Activated T-cell treated with anti-CD3 and anti-CD28 coated beads for 4 hours (primary cell): ENCODE data around the gene ANXA3.

ENCODE experiments used
- DNase-seq: peaks from one replicate; pipeline ENCODE4 v3.0.0-alpha.2; 2020

The ANXA3 gene

DNA sequence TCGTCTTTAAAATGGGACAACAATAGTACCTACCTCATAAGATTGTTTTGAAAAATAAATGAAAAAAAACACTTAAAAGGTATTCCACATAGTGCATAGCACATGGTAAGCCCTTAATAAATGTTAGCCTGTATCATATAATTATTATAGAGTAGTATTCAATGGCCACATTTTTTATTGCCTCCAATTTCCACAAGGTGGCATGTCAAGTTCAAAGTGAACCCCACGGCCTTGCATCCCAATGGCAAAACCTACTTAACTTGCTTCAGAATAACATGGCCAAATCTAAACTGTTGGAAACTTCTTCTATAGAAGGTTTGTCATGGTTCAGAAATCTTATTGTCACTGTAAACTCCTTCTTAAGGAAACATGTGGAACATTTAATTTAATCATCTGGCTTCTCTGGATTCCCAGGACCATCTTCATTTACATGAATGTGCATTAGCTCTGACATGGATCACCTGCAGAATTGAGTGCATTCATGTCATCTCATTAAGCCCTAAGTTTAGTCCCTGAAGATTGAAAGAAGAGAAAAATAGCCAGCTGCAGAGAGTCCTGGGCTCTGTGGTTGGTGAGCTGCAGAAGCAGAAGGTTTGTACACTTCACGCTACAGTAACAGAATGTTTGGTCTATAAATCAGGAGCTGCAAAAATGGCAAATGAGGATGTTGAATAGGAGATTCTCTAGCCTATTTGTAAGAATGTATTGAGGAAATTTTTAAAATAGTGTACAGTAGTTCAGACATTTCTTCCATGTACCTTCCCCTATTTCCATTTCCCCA lies 61.0 kb downstream of the ANXA3 start:
- DNase-seq, result no peak

DNA sequence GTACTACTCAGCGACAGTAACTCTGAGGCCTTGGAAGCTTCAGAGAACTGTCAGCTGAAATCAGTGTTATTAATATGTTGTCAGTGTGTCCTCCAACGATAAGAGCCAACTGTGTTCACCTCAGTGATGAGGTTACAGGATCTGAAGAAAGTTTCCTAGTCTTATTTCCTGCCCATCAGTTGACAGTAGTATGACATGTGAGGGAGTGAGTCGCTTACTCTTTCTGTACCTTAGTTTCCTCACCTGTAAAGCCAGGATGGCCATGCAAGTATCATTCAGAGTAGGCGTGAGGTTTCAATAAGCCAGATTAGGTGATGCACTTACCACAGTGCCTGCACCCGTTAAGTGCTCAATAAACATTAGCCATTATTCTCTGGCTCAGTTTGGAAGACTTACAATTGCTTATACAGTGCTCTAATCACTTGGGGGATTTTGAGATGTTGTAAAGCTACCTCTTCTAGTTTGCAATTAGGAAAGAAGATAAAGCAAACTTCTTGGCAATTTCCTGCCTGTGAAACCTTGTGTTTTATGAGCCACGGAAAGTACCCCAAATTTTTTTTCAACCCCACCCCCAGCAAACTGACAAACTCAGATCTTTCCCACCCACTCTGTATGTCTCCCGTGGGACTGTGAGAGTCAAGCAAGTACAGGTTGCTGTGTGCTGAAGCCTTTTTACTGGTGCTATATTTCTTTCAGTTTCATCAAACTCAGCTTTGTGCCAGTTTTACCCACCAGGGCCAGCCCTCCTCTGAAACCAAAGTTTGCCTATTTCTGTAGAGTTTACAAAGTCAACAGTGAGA lies 62.2 kb downstream of the ANXA3 start:
- no peak for DNase-seq

DNA sequence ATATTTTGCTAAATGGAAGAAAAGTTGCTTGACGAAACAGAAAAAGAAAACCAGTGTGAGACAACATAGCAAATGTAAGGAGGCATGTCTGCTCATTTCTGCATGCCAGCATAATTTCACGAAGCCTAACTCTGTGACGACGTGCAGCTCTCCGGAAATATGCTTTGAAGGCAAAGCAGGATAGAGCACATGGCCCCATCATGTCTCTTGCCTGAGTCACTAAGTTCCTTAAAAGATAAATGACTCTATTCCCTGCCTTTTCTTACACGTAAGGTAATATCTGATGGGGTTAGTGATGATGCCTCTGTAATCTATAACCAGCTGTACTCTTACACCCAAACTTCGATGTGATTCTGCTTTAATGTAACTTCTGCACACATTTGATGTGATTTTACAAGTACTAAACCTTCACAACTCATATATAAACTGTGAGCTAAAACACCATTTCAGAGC lies 64.5 kb downstream of the ANXA3 start:
- DNase-seq, result no peak

DNA sequence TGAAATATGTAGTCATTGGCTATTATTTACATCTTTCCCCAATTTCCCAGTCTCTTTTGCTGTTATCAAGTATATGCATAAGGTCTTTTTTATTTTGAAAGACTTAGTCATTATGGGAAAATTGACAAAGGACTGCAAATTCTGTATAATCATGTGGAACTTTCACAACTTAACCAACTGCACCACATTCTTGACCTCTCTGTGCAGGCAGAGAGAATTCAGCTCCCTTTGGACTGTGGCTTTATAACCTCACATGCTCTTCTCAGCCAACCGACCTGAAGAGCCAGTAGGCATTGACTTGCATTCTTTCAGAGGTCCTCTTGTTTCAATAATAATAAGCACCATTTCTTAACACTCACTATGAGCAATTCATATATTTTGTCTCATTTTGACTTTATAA lies 66.9 kb downstream of the ANXA3 start:
- no peak for DNase-seq

DNA sequence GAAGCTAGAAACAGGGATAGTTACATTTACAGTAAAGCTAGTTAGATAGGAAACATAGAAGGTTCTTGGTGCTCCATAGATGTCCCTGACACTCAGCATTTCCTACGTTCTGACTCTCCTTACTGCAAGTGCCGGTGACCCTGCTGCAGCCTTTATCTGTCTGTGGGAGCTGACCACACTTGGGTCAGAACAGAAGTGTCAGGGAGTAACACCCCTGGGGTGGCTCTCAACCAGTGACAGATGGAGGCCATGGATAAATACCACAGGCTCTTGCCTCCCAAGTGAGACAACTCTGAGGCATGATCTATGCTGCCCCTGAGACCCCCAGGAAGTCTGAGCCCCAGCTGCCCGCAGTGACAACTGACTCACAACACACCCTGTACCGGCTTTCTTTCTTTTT lies 69.8 kb downstream of the ANXA3 start:
- no peak for DNase-seq

DNA sequence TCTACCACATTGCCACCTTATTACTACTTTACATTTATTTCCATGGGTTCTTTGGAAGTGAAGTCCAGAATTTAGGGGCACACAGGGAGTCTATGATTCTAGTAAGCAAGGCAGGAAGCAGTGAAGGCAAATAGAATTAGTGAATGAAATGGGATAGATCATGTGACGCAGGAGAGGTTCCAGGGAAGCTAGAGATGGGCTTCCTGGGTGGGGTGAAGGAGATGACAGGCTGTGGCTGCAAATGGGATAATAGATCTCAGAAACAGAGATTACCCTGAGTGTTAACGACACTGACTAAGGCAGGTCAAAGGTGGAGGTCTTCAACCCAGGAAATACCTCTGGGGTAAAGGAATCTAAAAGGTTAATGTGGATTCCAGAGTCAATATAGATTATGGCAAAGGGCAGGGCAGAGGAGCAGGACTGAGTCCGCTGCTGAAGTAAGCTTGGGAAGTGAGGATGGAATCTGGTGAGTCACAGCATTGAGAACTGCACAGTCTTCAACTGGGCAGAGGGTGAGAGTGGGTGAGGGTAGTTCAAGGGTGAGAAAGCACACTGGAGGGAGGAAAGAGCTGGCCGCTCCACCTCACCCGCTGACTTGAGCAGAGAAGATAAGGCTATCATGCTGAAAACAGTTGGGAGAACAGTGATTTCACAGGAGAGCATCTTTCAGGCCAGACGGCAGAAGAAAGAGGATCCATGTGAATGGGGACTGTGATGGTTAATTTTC lies 70.8 kb downstream of the ANXA3 start:
- DNase-seq, result no peak

DNA sequence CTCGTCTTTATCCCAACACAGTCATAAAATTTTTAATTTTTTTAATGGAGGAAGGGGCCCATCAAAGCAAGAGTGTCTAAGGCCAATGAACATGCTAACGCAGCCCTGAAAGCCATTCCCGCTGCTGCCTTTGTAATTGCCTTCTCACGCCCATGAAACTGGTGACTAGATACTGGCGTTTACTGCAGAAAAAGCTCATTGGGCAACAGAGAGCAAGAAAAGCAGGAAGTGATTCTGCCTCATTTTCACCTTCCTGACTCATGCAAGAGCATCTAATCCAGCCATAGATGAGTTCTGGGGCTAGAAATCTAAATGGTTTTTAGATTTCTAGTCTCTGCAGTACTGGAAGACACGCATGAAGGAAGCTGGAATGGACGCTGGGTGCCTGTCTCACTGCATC lies 72.5 kb downstream of the ANXA3 start:
- DNase-seq, result no peak

DNA sequence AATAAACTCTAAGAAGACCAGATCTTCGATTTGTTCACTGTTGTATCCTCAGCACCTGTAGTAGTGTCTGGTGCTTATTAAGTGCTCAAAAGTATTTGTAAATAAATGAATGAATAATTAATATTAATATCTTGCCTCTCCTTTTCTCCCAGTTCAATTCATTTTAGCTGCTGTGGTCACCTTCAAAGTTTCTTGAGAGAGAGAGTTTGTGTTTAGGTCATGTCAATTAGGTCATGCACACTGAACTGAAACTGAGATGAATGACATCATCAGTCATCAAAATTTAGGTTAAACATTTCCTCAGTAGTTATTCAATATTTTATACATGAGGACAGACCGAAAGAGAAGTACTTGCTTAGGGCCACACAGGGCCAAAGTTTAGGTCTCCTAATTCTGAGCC lies 73.5 kb downstream of the ANXA3 start:
- no peak for DNase-seq

DNA sequence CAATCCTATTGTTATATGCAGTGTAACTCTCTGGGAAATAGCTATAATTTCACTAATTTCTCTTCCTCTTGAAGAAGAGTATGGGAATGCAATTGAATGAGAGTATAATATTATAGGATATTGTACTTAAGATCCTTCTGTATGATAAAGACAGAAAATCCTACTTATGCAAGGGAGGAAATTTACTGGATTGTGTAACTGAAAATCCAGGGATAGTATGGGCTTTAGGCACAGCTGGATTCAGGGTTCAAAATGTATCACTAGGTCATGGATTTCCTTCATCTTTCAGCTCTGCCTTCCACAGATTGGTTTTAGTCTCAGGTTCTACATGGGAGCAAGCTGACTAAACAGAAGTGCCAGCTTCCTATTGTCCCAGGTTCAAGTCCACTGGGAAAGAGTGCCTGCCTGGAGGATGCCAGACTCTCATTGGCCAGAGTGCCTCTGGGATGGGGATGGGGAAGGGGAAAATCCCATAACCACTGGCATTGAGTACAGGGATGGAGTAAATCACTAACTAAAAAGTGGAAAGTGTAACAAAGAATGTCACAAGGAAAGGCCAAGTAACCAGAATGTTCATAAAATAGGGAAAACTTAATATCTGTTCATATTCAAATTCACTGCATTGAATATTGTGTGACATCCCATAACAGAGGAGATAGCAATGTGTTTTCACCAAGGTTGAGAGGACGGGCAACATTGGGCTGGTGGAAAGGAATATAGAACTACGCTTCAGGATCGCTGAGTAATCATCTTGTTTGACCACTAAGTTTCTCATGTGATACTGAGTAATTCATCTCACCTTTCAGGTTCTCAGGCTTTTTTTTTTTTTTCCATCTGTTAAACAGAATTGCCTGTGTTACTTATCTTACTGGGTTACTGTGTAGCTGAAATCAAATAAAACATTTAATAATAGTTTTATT lies 75.7 kb downstream of the ANXA3 start:
- DNase-seq, result no peak

DNA sequence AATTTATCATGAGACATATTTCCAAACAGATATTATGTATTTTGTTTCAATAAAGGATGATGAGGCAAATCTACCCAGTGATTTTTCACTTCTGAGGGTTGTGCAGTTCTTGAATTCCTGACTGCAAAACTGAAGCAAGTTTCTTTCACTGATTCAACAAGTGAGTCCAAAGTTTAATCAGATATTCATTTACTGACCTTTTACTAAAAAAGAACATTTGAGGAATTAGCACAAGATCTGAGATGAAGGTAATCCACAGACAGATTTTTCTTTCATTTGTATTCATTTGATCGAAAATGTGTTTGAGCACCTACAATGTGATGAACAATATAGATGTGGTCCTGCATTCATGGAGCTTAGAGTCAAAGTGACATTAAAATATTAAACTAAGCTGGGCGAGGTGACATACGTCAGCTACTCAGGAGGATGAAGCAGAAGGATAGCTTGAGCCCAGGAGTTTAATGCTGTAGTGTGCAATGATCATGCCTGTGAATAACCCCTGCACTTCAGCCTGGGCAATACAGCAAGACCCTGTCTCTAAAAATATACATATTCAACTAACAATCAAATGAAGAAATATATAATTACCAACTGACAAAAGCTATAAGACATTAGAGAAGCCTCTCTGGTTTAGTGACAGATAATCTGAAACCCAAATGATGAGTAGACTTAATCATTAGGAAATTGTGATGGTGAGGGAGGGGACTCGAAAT lies 76.6 kb downstream of the ANXA3 start:
- no peak for DNase-seq

DNA sequence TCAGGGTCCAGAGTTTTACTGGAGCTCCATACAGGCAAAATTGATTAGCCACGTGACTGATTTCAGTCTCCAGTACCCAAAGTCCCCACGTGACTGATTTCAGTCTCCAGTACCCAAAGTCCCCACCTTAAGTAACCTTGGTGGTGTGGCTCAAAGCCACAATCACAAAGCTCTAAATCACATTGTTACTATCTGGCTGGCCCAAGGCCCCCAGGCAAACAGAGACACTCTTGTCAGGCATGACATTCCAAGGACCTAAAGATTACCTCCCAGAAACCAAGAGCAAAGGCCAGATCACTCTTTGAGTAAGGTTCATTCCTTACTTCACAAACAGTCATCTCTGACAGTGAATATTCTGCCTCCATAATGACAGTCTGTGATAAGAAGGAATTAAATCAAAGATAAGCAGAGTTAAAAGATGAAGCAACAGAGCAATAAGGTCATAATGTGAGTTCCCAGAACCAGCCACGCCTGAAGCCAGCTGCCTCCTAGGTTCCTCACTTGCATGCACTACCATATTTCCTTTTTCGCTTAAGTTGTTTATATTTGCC lies 78.5 kb downstream of the ANXA3 start:
- no peak for DNase-seq

DNA sequence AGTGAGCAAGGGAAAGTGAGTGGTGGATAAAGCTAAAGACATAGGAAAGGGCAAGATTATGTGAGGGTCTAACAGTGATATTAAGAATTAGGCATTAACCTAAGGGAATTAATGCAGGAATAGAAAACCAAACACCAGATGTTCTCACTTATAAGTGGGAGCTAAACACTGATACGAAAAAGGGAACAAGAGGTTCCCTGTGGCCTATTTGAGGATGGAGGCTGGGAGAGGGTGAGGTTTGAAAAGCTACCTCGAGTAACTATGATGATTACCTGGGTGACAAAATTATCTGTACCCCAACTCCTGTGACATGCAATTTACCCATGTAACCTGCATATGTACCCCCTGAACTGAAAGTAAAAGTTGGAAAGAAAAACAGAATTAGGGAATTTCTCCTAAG lies 79.0 kb downstream of the ANXA3 start:
- DNase-seq, result no peak

DNA sequence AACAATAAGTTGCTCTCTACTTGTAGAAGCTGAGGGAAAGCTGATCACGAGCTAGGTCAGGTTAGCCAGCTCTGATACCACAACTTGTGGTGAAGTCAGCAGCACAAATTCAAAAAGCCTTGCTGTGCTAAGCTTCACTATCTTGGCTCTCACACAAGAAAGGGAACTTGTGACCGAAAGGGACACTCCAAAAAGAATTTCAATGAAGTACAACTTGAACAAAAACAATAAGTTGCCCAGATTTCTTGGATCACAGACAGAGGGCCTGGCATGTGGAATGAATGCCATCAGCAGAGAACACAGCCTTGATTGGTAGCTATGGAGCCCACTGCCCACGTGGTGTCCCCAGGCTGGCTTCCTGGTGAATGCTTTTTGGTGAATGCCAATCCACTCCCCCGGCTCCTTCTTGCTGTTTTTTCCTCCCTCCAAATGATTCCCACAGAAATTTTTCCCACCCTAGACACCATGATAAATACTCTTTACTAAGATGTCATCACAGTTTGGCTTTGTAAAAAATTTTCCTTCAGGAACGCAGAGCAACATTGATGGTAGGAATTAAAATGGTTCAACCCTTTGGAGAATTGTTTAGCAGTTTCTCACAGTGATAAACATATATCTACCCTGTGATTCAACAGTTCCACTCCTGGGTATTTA lies 82.6 kb downstream of the ANXA3 start:
- DNase-seq, result no peak

DNA sequence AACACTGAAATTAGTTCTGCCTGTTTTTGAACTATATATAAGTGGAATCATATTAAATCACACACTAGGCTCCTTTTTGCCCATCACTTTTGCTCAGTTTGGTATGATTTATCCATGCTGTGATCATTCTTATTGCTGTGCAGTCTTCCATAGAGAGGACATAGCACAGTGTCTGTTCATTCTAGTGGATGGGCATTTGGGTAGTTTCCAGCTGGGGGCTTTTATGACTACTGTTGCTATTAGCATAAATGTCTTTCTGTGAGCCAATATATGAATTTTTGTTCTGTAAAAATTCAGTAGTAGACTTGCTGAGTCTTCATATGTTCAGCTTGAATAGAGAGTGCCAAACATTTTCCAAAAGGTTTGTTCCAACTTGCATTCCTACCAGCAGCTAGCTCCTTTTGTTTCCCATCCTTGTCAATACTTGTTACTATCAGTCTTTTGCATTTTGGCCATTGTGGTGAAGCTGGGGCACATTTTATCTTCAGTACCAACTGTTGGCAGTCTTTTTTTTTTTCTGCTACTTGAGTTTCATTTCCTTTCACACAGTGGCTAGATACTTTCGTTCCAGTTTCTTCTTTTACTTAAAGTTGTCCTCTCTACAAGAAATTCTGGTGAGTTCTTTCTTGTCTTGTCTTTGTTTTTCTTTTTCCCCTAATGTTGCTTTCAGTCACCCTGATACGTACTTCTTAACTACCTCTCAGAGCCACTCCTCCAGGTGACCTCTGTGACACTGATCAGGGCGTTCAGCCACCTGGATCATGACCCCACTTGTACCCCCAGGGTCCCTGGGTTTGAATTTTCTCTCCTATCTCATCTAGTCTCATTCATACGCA lies 87.0 kb downstream of the ANXA3 start:
- DNase-seq, result no peak

DNA sequence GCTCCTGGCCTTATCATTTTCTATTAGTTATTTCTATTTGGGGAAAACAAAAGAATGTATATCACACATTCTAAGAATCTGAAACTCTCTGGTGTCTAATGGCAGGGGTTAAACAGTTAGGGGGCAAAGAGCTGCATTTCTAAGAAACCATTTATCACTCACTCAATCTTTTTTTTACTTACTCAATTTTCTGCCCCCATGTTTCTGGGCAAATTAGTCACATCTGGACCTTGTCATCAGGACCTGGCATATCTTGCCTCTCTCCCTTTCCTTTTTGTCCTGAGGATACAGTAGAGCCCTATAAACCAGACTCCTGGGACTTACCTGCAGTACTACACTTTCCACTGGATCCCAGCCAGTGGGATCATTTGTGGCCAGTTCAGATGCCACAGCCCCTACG lies 89.1 kb downstream of the ANXA3 start:
- no peak for DNase-seq

DNA sequence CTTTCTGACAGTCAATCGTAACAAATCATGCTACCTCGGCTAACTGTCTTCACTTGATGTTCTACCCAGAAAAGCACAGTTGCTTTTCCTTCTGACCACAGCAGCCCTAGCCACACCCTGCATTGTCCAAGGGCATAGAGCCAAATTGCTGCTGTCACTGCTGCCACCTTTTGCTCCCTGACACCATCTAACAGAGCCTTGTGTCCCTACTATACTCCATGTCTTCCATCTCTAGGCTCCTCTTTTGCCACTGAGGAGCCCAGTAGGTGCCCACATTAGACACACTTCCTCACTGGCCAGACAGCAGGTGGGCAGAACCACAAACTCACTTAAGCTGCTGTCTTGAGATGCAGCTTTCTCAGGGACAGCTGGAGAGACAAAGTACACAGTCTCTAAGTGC lies 91.4 kb downstream of the ANXA3 start:
- no peak for DNase-seq

DNA sequence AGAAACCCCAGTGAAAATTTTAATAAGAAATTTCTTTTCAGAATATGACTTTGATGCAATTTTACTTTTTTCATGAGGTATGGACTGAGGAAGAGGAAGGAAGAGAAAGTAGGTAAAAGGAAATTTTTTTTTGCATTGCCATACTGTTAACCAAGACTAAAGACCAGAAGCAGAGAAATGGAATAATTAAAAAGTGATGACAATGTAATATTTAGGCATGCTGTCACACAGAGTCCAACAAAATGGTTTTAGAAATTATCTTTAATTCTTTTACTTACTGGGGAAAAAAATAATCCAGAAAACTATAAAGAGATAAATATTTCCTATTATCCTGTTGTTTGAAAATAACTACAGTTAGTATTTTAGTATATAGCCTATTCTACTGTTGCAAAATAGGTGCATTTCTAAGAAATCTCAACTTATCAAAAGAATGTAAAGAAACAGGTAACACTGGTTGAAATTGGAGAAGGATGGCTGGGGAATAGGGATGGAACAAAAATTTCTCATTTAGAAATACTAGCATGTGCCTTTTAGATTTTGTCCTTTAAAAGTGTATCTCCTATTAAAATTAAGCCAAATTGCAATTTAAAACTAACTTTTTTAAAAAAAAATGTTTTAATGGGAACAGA lies 92.6 kb downstream of the ANXA3 start:
- DNase-seq, result no peak

DNA sequence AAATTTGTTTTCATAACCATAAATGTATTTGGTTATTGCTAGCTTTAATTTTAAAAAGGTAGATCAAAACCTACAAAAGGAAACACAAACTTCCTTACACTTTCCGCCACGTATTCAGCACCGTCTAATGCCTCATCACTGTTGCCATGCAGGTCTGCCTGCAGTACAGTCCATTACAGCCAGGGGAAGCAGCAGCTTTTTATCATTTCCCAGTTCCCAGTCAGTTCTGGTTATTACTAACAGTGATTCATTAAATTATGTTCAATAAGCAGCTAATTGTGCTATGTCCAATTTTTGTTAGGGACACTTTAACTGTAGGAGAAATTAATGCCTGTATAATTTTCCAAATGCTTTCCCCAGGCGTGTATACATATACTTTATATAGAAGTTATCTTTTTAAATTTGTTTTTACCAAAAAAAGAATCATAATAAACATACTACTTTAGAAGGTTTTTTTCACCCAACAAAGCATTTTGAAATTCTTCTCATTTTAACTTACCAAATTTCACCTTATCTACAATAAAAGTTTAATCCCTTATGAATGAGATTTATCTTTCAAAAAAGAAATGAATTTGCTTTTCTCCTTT lies 93.3 kb downstream of the ANXA3 start:
- peak; percentile 33 for DNase-seq
